SK-N-SH treated with all-trans-retinoic acid at 6 μM for 48 hours (cell line): ENCODE measurements around the gene BEND7.
A peak's percentile ranks its signal among the peaks of the same experiment; 100 is the strongest.

Experiments
- ATAC-seq: fragments of 200-7000 bp; cut with Tn5 transposase; 3 replicates; pipeline ENCODE4 v1.9.1; 2020; ENCODE audit warnings: mild to moderate bottlenecking, moderate library complexity
- ARNTL ChIP-seq: fragments of 450-650 bp; formaldehyde crosslinking; IDR thresholded peaks from 2 replicates; pipeline ENCODE4 v1.5.0; 2020; ENCODE audit warnings: low read depth, mild to moderate bottlenecking, moderate library complexity, borderline replicate concordance
- BACH2 ChIP-seq: fragments of 250-450 bp; sonication (Bioruptor Pico); IDR thresholded peaks from 2 replicates; pipeline ENCODE4 v1.9.0; 2021; ENCODE audit warnings: mild to moderate bottlenecking, borderline replicate concordance
- CSDC2 ChIP-seq: fragments of 250-450 bp; sonication (Bioruptor Pico); IDR thresholded peaks from 2 replicates; pipeline ENCODE4 v1.5.0; 2020; ENCODE audit warnings: mild to moderate bottlenecking, moderate library complexity
- ESRRG ChIP-seq: fragments of 250-450 bp; sonication (Bioruptor Pico); IDR thresholded peaks from 2 replicates; pipeline ENCODE4 v1.6.1; 2021; ENCODE audit warnings: mild to moderate bottlenecking
- GLIS3 ChIP-seq: fragments of 250-450 bp; sonication (Bioruptor Pico); IDR thresholded peaks from 2 replicates; pipeline ENCODE4 v1.5.0; 2020; ENCODE audit warnings: mild to moderate bottlenecking, moderate library complexity
- ISL1 ChIP-seq: fragments of 250-450 bp; sonication (Bioruptor Pico); IDR thresholded peaks from 2 replicates; pipeline ENCODE4 v2.1.2; 2022; ENCODE audit warnings: mild to moderate bottlenecking, moderate library complexity
- OSR1 ChIP-seq: fragments of 250-450 bp; sonication (Bioruptor Pico); IDR thresholded peaks from 2 replicates; pipeline ENCODE4 v1.8.0; 2022; ENCODE audit warnings: moderate library complexity, mild to moderate bottlenecking, inconsistent platforms
- PPARA ChIP-seq: fragments of 250-450 bp; sonication (Bioruptor Pico); IDR thresholded peaks from 2 replicates; pipeline ENCODE4 v1.5.0; 2020; ENCODE audit warnings: mild to moderate bottlenecking, borderline replicate concordance
- RARB ChIP-seq: fragments of 250-450 bp; sonication (Bioruptor Pico); IDR thresholded peaks from 2 replicates; pipeline ENCODE4 v1.8.0; 2021; ENCODE audit warnings: mild to moderate bottlenecking, moderate library complexity
- SNAI2 ChIP-seq: fragments of 250-450 bp; sonication (Bioruptor Pico); IDR thresholded peaks from 2 replicates; pipeline ENCODE4 v1.5.0; 2020; ENCODE audit warnings: mild to moderate bottlenecking, moderate library complexity
- TCF4 ChIP-seq: fragments of 250-450 bp; sonication (Bioruptor Pico); IDR thresholded peaks from 2 replicates; pipeline ENCODE4 v1.8.0; 2021; ENCODE audit warnings: mild to moderate bottlenecking, moderate library complexity, borderline replicate concordance
- TOX ChIP-seq: fragments of 250-450 bp; sonication (Bioruptor Pico); IDR thresholded peaks from 2 replicates; pipeline ENCODE4 v1.8.0; 2021; ENCODE audit warnings: mild to moderate bottlenecking, moderate library complexity, borderline replicate concordance
- ZC3H10 ChIP-seq: fragments of 250-450 bp; sonication (Bioruptor Pico); IDR thresholded peaks from 2 replicates; pipeline ENCODE4 v1.5.1; 2021; ENCODE audit warnings: mild to moderate bottlenecking, moderate library complexity
- ZFP3 ChIP-seq: fragments of 250-450 bp; sonication (Bioruptor Pico); IDR thresholded peaks from 2 replicates; pipeline ENCODE4 v1.5.0; 2020; ENCODE audit warnings: mild to moderate bottlenecking, moderate library complexity
- ZFP30 ChIP-seq: fragments of 450-650 bp; formaldehyde crosslinking; IDR thresholded peaks from 2 replicates; pipeline ENCODE4 v1.5.0; 2022; ENCODE audit warnings: mild to moderate bottlenecking, moderate library complexity
- ZNF565 ChIP-seq: fragments of 450-650 bp; formaldehyde crosslinking; conservative IDR thresholded peaks from 2 replicates; pipeline ENCODE4 v1.5.0; 2020; ENCODE audit warnings: low read depth, mild to moderate bottlenecking, moderate library complexity
- ZNF70 ChIP-seq: fragments of 450-650 bp; formaldehyde crosslinking; IDR thresholded peaks from 2 replicates; pipeline ENCODE4 v1.5.0; 2020; ENCODE audit warnings: mild to moderate bottlenecking, moderate library complexity
- ZNF8 ChIP-seq: fragments of 450-650 bp; formaldehyde crosslinking; IDR thresholded peaks from 2 replicates; pipeline ENCODE4 v1.5.0; 2020; ENCODE audit warnings: mild to moderate bottlenecking, moderate library complexity
- TF ChIP-seq, protein P1 (sequence below): fragments of 250-450 bp; sonication (Bioruptor Pico); IDR thresholded peaks from 2 replicates; pipeline ENCODE4 v1.8.0; 2021; ENCODE audit warnings: low read depth, mild to moderate bottlenecking, moderate library complexity, borderline replicate concordance
- TF ChIP-seq, protein P2 (sequence below): fragments of 250-450 bp; sonication (Bioruptor Pico); IDR thresholded peaks from 2 replicates; pipeline ENCODE4 v1.5.1; 2020; ENCODE audit warnings: low read depth, mild to moderate bottlenecking, moderate library complexity
- TF ChIP-seq, protein P3 (sequence below): fragments of 250-450 bp; sonication (Bioruptor Pico); IDR thresholded peaks from 2 replicates; pipeline ENCODE4 v1.5.1; 2021; ENCODE audit warnings: mild to moderate bottlenecking, moderate library complexity
- TF ChIP-seq, protein P4 (sequence below): fragments of 250-450 bp; sonication (Bioruptor Pico); IDR thresholded peaks from 2 replicates; pipeline ENCODE4 v1.5.0; 2020; ENCODE audit warnings: mild to moderate bottlenecking, moderate library complexity

BEND7 gene

DNA sequence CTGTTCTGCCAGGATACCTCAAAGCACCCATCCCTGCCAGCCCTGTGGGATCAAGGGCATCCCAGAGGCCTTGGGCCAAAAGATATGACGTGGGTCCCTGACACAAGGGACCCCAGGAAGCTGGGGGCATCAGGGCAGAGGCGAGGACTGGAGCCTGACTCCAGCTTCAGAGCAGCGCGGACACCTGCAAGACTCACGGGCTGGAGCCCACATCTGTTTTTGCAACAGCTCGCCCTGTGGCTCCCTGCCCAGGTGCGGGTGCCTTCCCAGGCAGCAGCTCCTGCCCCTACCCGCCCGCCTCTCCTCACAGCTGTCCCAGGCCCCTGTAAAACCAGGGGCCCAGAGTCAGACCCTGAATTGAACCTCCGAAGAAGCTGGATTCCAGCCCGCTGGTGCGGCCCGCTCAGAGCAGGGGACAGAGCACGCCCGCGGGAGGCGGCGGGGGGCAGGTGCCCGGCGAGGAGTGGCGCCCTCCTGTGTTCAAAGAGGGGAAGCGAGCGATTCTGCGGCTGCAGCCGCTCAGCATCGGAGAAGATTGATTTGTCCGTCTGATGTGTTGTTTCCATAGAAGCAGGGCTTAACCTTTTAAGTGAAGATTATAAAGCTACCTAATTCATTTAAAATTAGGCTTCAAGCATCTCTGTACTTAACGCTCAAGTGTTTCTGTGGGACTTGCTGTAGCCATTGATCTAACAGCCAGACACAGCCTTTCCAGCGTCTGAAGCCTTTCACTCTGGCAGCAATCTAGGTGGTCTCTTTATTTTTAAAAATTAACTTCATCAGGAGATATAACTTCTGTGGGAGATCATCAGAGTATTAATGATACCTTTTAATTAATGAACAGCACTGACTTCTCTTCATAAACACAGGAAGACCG, 88.4 kb downstream of the BEND7 start:
- ATAC-seq, result peak; percentile 92
- TF ChIP-seq, protein P1, sequence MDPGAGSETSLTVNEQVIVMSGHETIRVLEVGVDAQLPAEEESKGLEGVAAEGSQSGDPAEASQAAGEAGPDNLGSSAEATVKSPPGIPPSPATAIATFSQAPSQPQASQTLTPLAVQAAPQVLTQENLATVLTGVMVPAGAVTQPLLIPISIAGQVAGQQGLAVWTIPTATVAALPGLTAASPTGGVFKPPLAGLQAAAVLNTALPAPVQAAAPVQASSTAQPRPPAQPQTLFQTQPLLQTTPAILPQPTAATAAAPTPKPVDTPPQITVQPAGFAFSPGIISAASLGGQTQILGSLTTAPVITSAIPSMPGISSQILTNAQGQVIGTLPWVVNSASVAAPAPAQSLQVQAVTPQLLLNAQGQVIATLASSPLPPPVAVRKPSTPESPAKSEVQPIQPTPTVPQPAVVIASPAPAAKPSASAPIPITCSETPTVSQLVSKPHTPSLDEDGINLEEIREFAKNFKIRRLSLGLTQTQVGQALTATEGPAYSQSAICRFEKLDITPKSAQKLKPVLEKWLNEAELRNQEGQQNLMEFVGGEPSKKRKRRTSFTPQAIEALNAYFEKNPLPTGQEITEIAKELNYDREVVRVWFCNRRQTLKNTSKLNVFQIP (CRISPR knock-in tag), result no peak
- TF ChIP-seq ZNF70 (CRISPR knock-in tag) (no peak), ZNF8 (CRISPR knock-in tag) (no peak), TCF4 (CRISPR knock-in tag) (peak; percentile 18; the same call in 1 of the 2 replicates), BACH2 (CRISPR knock-in tag) (no peak), SNAI2 (CRISPR knock-in tag) (no peak), OSR1 (CRISPR knock-in tag) (no peak)

DNA sequence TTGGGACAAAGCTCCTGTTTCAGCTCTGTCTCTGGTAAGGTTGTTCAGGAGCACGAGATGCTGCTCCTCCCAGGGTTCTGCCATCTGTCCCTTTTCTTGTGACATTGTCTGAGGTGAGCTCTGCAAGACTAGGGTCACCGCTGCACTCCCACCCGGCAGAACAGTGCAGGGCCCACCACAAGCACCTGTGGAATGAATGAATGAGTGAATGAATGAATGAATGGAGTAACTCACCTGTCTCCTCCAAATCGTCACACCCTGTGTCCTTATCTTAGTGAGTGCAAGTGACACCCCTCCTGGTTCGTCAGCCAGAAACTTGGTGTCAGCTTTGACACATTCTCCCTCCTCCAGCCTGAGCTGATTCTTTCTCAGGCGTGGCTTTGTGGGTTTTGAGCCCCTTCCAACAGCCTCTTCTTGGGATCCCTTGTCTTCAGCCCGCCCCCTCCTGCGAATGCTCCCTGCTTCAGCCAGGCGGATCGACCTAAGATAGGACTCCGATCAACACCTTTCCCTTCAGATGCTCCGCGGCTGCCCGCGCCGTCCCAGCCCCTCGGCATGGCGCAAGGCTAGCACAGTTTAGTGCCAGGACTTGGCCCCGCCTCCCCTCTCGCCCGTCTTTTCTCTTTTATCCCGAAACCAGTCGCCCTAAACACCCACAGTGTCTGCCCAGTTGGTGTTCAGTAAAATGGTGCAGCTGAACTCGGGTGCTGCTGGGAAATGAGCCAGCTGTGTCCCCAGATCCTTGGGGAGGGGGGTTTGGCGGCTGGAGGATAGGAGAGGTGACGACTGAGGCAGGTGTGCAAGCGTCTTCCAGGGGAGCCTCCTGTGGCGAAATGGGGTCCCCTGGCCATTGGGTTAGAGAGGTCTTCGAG, 89.3 kb downstream of the BEND7 start:
- ATAC-seq, result peak; percentile 74
- TF ChIP-seq RARB, result no peak
- TF ChIP-seq ZFP30 (CRISPR knock-in tag), result no peak
- no peak for TF ChIP-seq ISL1
- no peak for TF ChIP-seq ESRRG (CRISPR knock-in tag)
- TF ChIP-seq, protein P2, sequence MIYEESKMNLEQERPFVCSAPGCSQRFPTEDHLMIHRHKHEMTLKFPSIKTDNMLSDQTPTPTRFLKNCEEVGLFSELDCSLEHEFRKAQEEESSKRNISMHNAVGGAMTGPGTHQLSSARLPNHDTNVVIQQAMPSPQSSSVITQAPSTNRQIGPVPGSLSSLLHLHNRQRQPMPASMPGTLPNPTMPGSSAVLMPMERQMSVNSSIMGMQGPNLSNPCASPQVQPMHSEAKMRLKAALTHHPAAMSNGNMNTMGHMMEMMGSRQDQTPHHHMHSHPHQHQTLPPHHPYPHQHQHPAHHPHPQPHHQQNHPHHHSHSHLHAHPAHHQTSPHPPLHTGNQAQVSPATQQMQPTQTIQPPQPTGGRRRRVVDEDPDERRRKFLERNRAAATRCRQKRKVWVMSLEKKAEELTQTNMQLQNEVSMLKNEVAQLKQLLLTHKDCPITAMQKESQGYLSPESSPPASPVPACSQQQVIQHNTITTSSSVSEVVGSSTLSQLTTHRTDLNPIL (CRISPR knock-in tag), result no peak
- no peak for TF ChIP-seq ZNF70 (CRISPR knock-in tag)
- no peak for TF ChIP-seq ZC3H10
- no peak for TF ChIP-seq ARNTL
- TF ChIP-seq GLIS3, result no peak
- TF ChIP-seq, protein P3, sequence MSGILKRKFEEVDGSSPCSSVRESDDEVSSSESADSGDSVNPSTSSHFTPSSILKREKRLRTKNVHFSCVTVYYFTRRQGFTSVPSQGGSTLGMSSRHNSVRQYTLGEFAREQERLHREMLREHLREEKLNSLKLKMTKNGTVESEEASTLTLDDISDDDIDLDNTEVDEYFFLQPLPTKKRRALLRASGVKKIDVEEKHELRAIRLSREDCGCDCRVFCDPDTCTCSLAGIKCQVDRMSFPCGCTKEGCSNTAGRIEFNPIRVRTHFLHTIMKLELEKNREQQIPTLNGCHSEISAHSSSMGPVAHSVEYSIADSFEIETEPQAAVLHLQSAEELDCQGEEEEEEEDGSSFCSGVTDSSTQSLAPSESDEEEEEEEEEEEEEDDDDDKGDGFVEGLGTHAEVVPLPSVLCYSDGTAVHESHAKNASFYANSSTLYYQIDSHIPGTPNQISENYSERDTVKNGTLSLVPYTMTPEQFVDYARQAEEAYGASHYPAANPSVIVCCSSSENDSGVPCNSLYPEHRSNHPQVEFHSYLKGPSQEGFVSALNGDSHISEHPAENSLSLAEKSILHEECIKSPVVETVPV (CRISPR knock-in tag), result no peak
- no peak for TF ChIP-seq SNAI2 (CRISPR knock-in tag)
- TF ChIP-seq, protein P4, sequence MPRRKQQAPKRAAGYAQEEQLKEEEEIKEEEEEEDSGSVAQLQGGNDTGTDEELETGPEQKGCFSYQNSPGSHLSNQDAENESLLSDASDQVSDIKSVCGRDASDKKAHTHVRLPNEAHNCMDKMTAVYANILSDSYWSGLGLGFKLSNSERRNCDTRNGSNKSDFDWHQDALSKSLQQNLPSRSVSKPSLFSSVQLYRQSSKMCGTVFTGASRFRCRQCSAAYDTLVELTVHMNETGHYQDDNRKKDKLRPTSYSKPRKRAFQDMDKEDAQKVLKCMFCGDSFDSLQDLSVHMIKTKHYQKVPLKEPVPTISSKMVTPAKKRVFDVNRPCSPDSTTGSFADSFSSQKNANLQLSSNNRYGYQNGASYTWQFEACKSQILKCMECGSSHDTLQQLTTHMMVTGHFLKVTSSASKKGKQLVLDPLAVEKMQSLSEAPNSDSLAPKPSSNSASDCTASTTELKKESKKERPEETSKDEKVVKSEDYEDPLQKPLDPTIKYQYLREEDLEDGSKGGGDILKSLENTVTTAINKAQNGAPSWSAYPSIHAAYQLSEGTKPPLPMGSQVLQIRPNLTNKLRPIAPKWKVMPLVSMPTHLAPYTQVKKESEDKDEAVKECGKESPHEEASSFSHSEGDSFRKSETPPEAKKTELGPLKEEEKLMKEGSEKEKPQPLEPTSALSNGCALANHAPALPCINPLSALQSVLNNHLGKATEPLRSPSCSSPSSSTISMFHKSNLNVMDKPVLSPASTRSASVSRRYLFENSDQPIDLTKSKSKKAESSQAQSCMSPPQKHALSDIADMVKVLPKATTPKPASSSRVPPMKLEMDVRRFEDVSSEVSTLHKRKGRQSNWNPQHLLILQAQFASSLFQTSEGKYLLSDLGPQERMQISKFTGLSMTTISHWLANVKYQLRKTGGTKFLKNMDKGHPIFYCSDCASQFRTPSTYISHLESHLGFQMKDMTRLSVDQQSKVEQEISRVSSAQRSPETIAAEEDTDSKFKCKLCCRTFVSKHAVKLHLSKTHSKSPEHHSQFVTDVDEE, result no peak
- TF ChIP-seq TCF4 (CRISPR knock-in tag), result no peak
- TF ChIP-seq ZNF565 (CRISPR knock-in tag), result no peak
- TF ChIP-seq OSR1 (CRISPR knock-in tag), result no peak

DNA sequence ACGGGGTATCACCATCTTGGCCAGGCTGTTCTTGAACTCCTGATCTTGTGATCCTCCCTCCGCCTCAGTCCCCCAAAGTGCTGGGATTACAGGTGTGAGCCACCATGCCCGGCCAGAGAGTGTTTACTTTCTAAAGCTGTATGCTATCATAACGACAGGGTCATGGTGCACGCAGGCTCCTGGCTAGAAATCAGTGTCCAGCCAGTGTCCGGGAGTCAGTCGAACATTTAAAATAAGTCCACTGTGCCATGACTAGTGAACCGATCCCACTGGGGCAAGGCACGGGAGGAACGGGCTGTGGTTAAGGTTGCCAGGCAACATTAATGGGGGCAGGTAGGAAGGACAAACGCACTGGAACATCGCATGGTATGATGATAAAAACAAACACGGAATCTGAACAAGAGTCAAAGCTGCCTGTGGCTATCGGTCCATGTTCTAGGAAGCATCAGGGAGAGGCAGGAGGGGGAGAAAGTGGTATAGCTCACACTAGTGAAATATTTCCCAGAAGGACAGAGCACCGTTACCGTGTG, 91.7 kb downstream of the BEND7 start:
- no peak for ATAC-seq
- TF ChIP-seq ZC3H10, result no peak
- TF ChIP-seq, protein P4, result no peak
- no peak for TF ChIP-seq ZFP30 (CRISPR knock-in tag)
- no peak for TF ChIP-seq ARNTL
- TF ChIP-seq CSDC2 (CRISPR knock-in tag), result no peak
- no peak for TF ChIP-seq TCF4 (CRISPR knock-in tag)
- TF ChIP-seq, protein P2 (CRISPR knock-in tag), result no peak
- no peak for TF ChIP-seq ZFP3 (CRISPR knock-in tag)
- TF ChIP-seq TOX (CRISPR knock-in tag), result no peak
- TF ChIP-seq RARB, result no peak
- TF ChIP-seq ZNF70 (CRISPR knock-in tag), result no peak
- no peak for TF ChIP-seq ZNF8 (CRISPR knock-in tag)
- no peak for TF ChIP-seq GLIS3
- TF ChIP-seq PPARA (CRISPR knock-in tag), result no peak
- no peak for TF ChIP-seq BACH2 (CRISPR knock-in tag)
- TF ChIP-seq OSR1 (CRISPR knock-in tag), result no peak
- TF ChIP-seq ESRRG (CRISPR knock-in tag), result no peak
